HG03460 (cell line): ENCODE results near the gene EID2.

Experiments
- ATAC-seq: cut with Tn5 transposase; IDR thresholded peaks from one replicate; pipeline ENCODE4 v1.9.1; 2021; ENCODE audit not compliant: unreplicated experiment

The EID2 gene

GRCh38 chr19:39539165-39539517 is 820 bp downstream of the EID2 start:
- ATAC-seq: no peak

GRCh38 chr19:39533791-39534190 is 6.2 kb downstream of the EID2 start:
- no peak for ATAC-seq

- no peak for ATAC-seq
Observed at GRCh38 chr19:39533003-39533512, 6.9 kb downstream of the EID2 start.

GRCh38 chr19:39532233-39533002 is 7.5 kb downstream of the EID2 start, which contains the start of gene EID2B:
Gene EID2B, minus strand, starts transcription at chr19:39532852. Its CDS starts 50 bp downstream, at chr19:39532802.
- peak; percentile 81 for ATAC-seq

GRCh38 chr19:39531834-39532232 is 8.1 kb downstream of the EID2 start:
- ATAC-seq: no peak

DNA sequence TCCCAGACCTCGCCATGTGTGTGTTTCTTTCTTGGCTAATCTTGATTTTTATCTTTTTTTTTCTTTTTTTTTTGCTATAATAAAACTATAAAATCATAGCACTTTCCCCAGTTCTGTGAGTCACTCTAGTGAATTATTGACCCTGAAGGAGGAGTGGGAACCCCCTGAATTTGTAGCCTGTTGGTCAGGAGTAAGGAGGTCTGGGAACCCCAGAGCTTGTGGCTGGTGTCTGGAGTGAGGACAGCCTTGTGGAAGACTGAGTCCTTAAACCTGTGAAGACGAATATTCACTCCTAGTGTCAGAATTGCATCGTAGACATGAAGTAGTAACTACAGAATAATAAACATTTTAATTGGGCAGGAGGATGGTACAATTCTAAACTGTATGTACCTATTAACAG is 14.8 kb downstream of the EID2 start:
- no peak for ATAC-seq

DNA sequence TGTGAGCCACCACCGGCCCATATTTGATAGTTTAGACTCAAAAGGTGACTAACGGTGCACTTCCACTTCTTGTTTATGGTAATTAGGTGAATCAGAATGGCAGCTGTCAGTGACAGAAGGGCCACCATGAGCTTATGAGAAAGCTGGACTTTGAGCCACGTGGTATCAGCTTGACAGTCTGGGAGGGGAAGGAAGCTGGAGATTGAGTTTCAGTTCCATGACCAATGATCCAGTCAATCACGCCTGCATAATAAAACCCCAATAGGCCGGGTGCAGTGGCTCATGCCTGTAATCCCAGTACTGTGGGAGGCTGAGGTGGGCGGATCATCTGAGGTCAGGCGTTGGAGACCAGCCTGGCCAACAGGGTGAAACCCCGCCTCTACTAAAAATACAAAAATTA is 15.5 kb downstream of the EID2 start:
- no peak for ATAC-seq

DNA sequence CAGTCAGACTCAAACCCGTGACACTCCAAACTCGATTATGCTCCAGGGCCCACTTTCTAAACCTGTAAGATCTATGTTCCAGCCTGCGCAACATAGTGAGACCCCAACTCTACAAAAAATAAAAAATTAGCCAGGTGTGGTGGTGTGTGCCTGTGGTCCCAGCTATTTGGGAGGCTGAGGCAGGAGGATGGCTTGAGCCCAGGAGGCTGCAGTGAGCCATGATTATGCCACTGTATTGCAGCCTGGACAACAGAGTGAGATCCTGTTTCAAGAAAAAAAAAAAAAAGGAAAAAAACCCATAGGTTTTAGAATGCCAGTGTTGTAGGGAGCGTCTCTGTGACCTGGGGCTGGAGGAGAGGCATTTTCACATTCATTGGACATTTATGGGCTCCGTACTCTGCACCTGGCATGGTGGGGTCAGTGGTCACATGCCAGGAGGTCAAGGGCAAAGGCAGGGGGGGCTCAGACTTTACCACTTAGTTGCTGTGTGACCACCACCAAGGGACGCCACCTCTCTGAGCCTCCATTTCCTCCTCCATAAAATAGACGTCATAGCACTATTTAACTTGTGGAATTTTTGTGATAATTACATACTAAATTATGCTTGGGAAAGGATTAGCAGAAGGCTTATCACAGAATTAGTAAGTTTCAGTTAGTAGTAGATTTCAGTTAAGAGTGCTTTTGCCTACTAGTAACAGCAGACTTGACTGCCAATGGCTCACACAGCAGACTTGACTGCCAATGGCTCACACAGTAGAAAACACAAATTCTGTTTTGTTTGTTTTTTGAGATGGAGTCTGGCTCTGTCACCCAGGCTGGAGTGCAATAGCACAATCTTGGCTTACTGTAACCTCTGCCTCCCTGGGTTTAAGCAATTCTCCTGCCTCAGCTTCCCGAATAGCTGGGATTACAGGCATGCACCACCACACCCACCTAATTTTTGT is 19.1 kb downstream of the EID2 start:
- no peak for ATAC-seq

DNA sequence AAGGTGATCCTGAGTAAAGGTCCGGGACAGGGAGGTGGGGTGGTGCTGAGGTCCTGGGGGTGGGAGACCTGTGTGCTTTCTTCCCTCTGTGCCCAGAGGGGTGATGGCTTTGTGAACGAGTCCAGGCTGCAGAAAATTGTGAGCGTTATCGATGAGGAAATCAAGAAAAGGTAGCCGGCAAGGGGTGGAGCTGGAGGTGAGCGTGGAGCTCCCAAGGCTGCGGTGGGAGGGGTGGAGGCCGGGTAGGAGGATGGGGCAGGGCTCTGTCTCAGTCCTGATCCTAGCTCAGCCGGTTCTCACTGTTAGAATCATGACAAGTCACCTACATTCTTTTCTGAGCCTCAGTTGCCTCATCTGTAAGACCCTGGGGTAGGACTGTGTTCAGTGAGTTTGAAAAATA is 21.0 kb downstream of the EID2 start:
- ATAC-seq: no peak

- no peak for ATAC-seq
Observed at GRCh38 chr19:39518458-39518857, 21.5 kb downstream of the EID2 start.

DNA sequence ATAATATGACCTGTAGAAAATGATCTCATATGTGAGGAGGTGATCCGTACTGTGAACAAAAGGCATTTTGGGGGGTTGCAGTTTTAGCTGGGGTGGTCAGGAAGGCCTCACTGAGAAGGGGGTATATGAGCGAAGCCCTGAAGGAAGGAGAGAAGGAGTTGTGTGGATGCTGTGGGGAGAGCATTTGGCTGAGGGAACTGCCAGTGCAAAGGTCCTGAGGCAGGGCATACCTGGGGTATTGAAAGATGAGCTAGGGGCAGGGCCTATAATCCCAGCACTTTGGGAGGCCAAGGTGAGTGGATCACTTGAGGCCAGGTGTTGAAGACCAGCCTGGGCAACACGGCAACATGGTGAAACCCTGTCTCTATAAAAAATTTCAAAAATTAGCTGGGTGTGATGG is 22.5 kb downstream of the EID2 start:
- ATAC-seq: no peak

GRCh38 chr19:39516270-39516669 is 23.7 kb downstream of the EID2 start:
- ATAC-seq: no peak

DNA sequence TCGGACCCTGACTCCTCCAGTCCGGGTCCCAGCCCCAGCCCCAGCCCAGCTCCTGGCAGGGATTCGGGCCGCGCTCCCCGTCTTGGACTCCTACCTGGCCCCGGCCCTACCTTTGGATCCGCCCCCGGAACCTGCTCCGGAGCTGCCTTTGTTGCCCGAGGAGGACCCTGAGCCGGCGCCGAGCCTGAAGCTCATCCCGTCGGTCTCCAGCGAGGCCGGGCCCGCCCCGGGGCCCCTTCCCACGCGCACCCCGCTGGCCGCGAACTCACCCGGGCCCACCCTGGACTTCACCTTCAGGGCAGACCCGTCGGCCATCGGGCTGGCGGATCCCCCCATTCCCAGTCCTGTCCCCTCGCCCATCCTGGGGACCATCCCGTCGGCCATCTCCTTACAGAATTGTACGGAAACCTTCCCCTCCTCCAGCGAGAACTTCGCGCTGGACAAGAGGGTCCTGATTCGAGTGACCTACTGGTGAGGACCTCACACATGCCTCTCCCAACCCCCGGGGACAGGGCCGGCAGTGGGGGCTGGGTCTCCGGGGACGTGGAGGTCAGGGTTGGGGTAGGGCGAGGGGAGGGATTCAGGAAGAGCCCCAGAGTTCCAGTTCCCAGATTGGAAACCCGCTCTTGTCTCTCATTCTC is 24.3 kb downstream of the EID2 start:
- ATAC-seq: no peak

DNA sequence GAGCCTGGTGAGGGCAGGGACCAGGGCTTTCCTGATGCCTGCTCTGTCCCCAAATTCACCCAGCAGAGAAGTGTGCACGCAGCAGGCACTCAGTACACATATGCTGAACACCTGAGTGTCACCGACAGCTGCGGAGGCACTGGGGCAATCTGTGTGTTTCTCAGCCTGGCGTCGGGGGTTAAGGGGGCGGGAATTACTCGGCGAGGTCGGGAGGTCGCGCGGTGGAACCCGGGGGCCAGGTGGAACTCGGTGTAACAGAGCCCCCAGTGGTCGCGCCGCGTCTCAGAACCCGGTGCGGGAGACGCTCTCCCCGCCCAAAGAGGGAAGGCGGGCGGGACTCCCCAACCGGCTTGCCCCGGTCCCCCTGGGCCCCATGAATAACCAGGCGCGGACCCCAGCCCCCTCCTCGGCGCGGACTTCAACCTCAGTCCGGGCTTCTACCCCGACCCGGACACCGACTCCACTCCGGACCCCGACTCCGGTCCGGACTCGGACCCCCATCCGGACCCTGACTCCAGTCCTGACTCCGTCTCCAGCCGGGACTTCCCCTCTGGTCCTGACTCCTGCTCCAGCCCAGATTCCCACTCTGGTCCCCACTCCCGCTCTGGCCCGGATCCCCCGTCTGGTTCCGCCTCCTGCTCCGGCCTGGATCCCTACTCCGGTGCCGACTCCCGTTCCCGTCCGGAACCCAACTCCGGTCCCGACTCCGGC is 25.0 kb downstream of the EID2 start, which contains the start of gene SELENOV:
Gene SELENOV (plus strand): TSS at position 300 of the 711 bp plus-strand sequence. CDS start 74 bp downstream, at position 374.
- no peak for ATAC-seq

DNA sequence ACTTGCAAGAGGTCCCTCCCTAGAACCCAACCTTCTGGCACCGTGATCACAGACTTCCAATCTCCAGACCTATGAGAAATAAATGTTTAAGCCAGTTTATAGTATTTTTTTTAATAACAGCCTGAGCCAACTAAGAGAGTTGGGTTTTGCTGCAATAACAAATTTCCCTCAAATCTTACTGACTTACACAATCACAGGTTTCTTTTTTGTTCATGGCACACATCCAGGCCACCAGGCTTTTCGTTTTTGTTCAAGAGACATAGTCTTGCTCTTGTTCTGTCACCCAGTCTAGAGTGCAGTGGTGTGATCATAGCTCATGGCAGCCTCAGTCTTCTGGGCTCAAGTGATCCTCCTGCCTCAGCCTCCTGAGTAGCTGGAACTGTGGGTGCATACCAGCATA is 27.0 kb downstream of the EID2 start:
- no peak for ATAC-seq

GRCh38 chr19:39509233-39509632 is 30.7 kb downstream of the EID2 start:
- ATAC-seq: no peak

- ATAC-seq: no peak
Observed at GRCh38 chr19:39508629-39509028, 31.3 kb downstream of the EID2 start.

- no peak for ATAC-seq
Observed at GRCh38 chr19:39507715-39508364, 32.1 kb downstream of the EID2 start.

- ATAC-seq: no peak
Observed at GRCh38 chr19:39506944-39507714, 32.8 kb downstream of the EID2 start.
